ENCODE measurements around the gene WDFY3.

GRCh38 chr4:84778041-84778440 is 188.4 kb downstream of the WDFY3 start:
- no peak for TF ChIP-seq CTCF (IDR thresholded peaks at IDR 0.05; ENCODE audit: insufficient read depth, low read length)
- no peak for TF ChIP-seq GABPA (IDR thresholded peaks at IDR 0.05; ENCODE audit: low read depth)
- no peak for TF ChIP-seq POLR2AphosphoS5 (IDR thresholded peaks at IDR 0.05; ENCODE audit: low read depth)
- no peak for TF ChIP-seq REST (IDR thresholded peaks at IDR 0.05; ENCODE audit: insufficient replicate concordance, low read depth)

Measured in HL-60 (cell line).